Fibroblast of lung (primary cell): ENCODE data around the gene TRAPPC2L.

Experiments
- EZH2 ChIP-seq: IDR thresholded peaks from 2 replicates; pipeline ENCODE4 v1.5.1; 2012; ENCODE audit warnings: low read length, control low read depth, mild to moderate bottlenecking; ENCODE audit errors: missing control alignments
- TF ChIP-seq, protein P1 (sequence below), 2 donors: IDR thresholded peaks in 1 of 2; conservative IDR thresholded peaks in 1 of 2; 1 replicate in 1 of 2; 2 replicates in 1 of 2; pipeline ENCODE4 v1.5.1; 2011 to 2012; ENCODE audit warnings: low read length in 2 of 2, control low read depth in 1 of 2, inconsistent platforms in 1 of 2, low read depth in 1 of 2, mild to moderate bottlenecking in 1 of 2

DNA sequence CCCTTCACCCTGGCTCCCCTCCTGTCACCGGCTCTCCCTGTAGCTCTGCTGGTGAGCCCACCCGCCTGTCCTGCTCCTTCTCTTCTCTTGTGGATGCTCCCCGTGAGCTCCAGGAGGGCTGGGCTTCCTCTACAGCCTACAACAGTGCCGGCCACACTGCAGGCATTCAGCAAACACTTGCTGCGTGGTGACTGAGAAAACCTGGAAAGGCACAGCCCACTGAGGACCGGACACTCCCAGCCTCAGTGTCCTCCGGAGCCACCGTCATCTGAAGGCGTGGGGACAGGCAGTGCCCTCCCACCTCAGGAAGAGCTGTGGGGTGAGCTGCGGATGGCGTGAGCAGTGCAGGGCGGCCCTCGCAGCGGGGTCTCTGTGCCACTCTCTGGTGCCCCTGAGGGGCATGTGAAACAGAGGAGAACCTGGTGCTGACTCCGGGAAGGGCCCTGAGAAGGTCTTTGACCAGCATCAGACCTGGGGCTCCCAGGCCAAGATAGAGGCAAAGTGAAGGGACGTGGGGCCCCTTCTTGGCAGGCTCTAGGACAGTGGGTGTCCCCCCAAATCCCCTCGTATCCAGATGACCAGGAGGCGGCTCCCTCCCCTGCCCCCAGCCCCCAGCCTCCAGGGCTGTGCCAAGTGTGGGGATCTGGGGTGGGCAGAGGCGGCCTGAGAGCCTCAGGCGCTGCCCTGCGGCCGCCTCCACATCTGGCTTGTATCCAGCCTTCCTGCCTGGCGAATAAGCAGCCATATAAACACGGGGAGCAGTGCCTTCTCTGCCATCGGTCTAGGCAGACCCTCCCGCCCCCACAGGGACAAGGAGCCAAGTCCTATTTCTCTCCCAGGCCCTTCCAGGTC is 53.6 kb downstream of the TRAPPC2L start:
- TF ChIP-seq, protein P1, sequence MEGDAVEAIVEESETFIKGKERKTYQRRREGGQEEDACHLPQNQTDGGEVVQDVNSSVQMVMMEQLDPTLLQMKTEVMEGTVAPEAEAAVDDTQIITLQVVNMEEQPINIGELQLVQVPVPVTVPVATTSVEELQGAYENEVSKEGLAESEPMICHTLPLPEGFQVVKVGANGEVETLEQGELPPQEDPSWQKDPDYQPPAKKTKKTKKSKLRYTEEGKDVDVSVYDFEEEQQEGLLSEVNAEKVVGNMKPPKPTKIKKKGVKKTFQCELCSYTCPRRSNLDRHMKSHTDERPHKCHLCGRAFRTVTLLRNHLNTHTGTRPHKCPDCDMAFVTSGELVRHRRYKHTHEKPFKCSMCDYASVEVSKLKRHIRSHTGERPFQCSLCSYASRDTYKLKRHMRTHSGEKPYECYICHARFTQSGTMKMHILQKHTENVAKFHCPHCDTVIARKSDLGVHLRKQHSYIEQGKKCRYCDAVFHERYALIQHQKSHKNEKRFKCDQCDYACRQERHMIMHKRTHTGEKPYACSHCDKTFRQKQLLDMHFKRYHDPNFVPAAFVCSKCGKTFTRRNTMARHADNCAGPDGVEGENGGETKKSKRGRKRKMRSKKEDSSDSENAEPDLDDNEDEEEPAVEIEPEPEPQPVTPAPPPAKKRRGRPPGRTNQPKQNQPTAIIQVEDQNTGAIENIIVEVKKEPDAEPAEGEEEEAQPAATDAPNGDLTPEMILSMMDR (conservative IDR thresholded peaks at IDR 0.05 in 1 of 2, IDR thresholded peaks at IDR 0.05 in 1 of 2; ENCODE audit: low read depth in 1 of 2, low read length in 2 of 2) = no peak
- TF ChIP-seq EZH2 = no peak
